ENCODE measurements around the gene CAMSAP2.
"Not testable (repeated sequence)": the region's sequence is repeated elsewhere in the genome, so short reads cannot be mapped to it uniquely, and the experiment has no call there.

CAMSAP2 gene

GRCh38 chr1:200738949-200739651 lies 407 bp downstream of the CAMSAP2 start:
- H3K27ac ChIP-seq (ENCODE audit: low read depth, low read length) = peak overlapping the region; percentile 91; the same call in 1 of the 2 replicates
- H3K9me3 ChIP-seq (ENCODE audit: control insufficient read depth, insufficient read depth, low read depth, low read length) = no peaks in the 10 kb centered on the region
- peak overlapping the region; percentile 77 for H3K4me3 ChIP-seq (ENCODE audit: low read depth, low read length)

GRCh38 chr1:200739702-200740570 lies 1.2 kb downstream of the CAMSAP2 start:
- H3K9ac ChIP-seq (ENCODE audit: low read length) = peak overlapping the region; percentile 81
- peak overlapping the region; percentile 1; the same call in 1 of the 2 replicates for H3K27ac ChIP-seq (ENCODE audit: low read depth, low read length)
- H3K4me1 ChIP-seq (ENCODE audit: control insufficient read depth, insufficient read depth, low read length) = peaks cover 17% of the 10 kb centered on the region
- H3K9me3 ChIP-seq (ENCODE audit: control insufficient read depth, insufficient read depth, low read depth, low read length) = no peaks in the 10 kb centered on the region
- H3K4me3 ChIP-seq (ENCODE audit: low read depth, low read length) = peak overlapping the region; percentile 77
- peaks cover 4% of the 10 kb centered on the region; the same call in 1 of the 2 replicates for H3K27me3 ChIP-seq (ENCODE audit: control insufficient read depth, insufficient read depth, low read length)
- H3K36me3 ChIP-seq (ENCODE audit: control insufficient read depth, insufficient read depth, low read length) = 0 out of 2 replicates have a peak, but pooled peaks cover 4% of the 10 kb centered on the region

More at GRCh38 chr1:200738949-200739651, 407 bp downstream of the CAMSAP2 start:
- Histone ChIP-seq H3K36me3 (ENCODE audit: control insufficient read depth, insufficient read depth, low read length) (0 out of 2 replicates have a peak, but pooled peaks cover 4% of the 10 kb centered on the region), H3K9ac (ENCODE audit: low read length) (peak overlapping the region; percentile 98), H3K4me1 (ENCODE audit: control insufficient read depth, insufficient read depth, low read length) (peaks cover 17% of the 10 kb centered on the region), H3K27me3 (ENCODE audit: control insufficient read depth, insufficient read depth, low read length) (peaks cover 4% of the 10 kb centered on the region; the same call in 1 of the 2 replicates)

GRCh38 chr1:200740571-200741208 lies 2.0 kb downstream of the CAMSAP2 start:
- no peak overlapping the region for H3K27ac ChIP-seq (ENCODE audit: low read depth, low read length)
- peaks cover 17% of the 10 kb centered on the region for H3K4me1 ChIP-seq (ENCODE audit: control insufficient read depth, insufficient read depth, low read length)
- H3K9me3 ChIP-seq (ENCODE audit: control insufficient read depth, insufficient read depth, low read depth, low read length) = no peaks in the 10 kb centered on the region
- peaks cover 4% of the 10 kb centered on the region; the same call in 1 of the 2 replicates for H3K27me3 ChIP-seq (ENCODE audit: control insufficient read depth, insufficient read depth, low read length)
- no peak overlapping the region for H3K9ac ChIP-seq (ENCODE audit: low read length)
- H3K4me3 ChIP-seq (ENCODE audit: low read depth, low read length) = peak overlapping the region; percentile 77
- H3K36me3 ChIP-seq (ENCODE audit: control insufficient read depth, insufficient read depth, low read length) = 0 out of 2 replicates have a peak, but pooled peaks cover 4% of the 10 kb centered on the region

GRCh38 chr1:200741551-200742207 lies 3.0 kb downstream of the CAMSAP2 start:
- H3K27me3 ChIP-seq (ENCODE audit: control insufficient read depth, insufficient read depth, low read length) = peaks cover 4% of the 10 kb centered on the region; the same call in 1 of the 2 replicates
- H3K9me3 ChIP-seq (ENCODE audit: control insufficient read depth, insufficient read depth, low read depth, low read length) = no peaks in the 10 kb centered on the region
- H3K4me1 ChIP-seq (ENCODE audit: control insufficient read depth, insufficient read depth, low read length) = peaks cover 17% of the 10 kb centered on the region
- peak overlapping the region; percentile 77 for H3K4me3 ChIP-seq (ENCODE audit: low read depth, low read length)
- H3K9ac ChIP-seq (ENCODE audit: low read length) = no peak overlapping the region
- H3K36me3 ChIP-seq (ENCODE audit: control insufficient read depth, insufficient read depth, low read length) = peaks cover 4% of the 10 kb centered on the region; the same call in 1 of the 2 replicates
- no peak overlapping the region for H3K27ac ChIP-seq (ENCODE audit: low read depth, low read length)

GRCh38 chr1:200744143-200744542 lies 5.5 kb downstream of the CAMSAP2 start:
- peaks cover 5% of the 10 kb centered on the region for H3K36me3 ChIP-seq (ENCODE audit: control insufficient read depth, insufficient read depth, low read length)
- no peak overlapping the region for H3K27ac ChIP-seq (ENCODE audit: low read depth, low read length)
- H3K4me3 ChIP-seq (ENCODE audit: low read depth, low read length) = no peak overlapping the region
- H3K27me3 ChIP-seq (ENCODE audit: control insufficient read depth, insufficient read depth, low read length) = no peaks in the 10 kb centered on the region
- H3K9me3 ChIP-seq (ENCODE audit: control insufficient read depth, insufficient read depth, low read depth, low read length) = no peaks in the 10 kb centered on the region
- H3K9ac ChIP-seq (ENCODE audit: low read length) = no peak overlapping the region
- peaks cover 12% of the 10 kb centered on the region for H3K4me1 ChIP-seq (ENCODE audit: control insufficient read depth, insufficient read depth, low read length)

GRCh38 chr1:200749090-200749489 lies 10.4 kb downstream of the CAMSAP2 start:
- H3K27ac ChIP-seq (ENCODE audit: low read depth, low read length) = no peak overlapping the region
- H3K9ac ChIP-seq (ENCODE audit: low read length) = no peak overlapping the region
- no peaks in the 10 kb centered on the region for H3K9me3 ChIP-seq (ENCODE audit: control insufficient read depth, insufficient read depth, low read depth, low read length)

GRCh38 chr1:200750749-200751148 lies 12.1 kb downstream of the CAMSAP2 start:
- not testable (repeated sequence) for H3K4me1 ChIP-seq (ENCODE audit: control insufficient read depth, insufficient read depth, low read length); H3K36me3 ChIP-seq (ENCODE audit: control insufficient read depth, insufficient read depth, low read length); H3K27ac ChIP-seq (ENCODE audit: low read depth, low read length); H3K9ac ChIP-seq (ENCODE audit: low read length); H3K4me3 ChIP-seq (ENCODE audit: low read depth, low read length); H3K9me3 ChIP-seq (ENCODE audit: control insufficient read depth, insufficient read depth, low read depth, low read length); H3K27me3 ChIP-seq (ENCODE audit: control insufficient read depth, insufficient read depth, low read length)

More at GRCh38 chr1:200749090-200749489, 10.4 kb downstream of the CAMSAP2 start:
- Histone ChIP-seq H3K4me3 (ENCODE audit: low read depth, low read length) (no peak overlapping the region), H3K27me3 (ENCODE audit: control insufficient read depth, insufficient read depth, low read length) (no peaks in the 10 kb centered on the region), H3K36me3 (ENCODE audit: control insufficient read depth, insufficient read depth, low read length) (peaks cover 7% of the 10 kb centered on the region), H3K4me1 (ENCODE audit: control insufficient read depth, insufficient read depth, low read length) (no peaks in the 10 kb centered on the region)

GRCh38 chr1:200751717-200752116 lies 13.0 kb downstream of the CAMSAP2 start:
- Histone ChIP-seq H3K36me3 (ENCODE audit: control insufficient read depth, insufficient read depth, low read length) (peaks cover 7% of the 10 kb centered on the region; the same call in 1 of the 2 replicates), H3K9ac (ENCODE audit: low read length) (no peak overlapping the region), H3K27me3 (ENCODE audit: control insufficient read depth, insufficient read depth, low read length) (no peaks in the 10 kb centered on the region), H3K9me3 (ENCODE audit: control insufficient read depth, insufficient read depth, low read depth, low read length) (no peaks in the 10 kb centered on the region), H3K4me3 (ENCODE audit: low read depth, low read length) (no peak overlapping the region), H3K4me1 (ENCODE audit: control insufficient read depth, insufficient read depth, low read length) (no peaks in the 10 kb centered on the region), H3K27ac (ENCODE audit: low read depth, low read length) (no peak overlapping the region)

GRCh38 chr1:200753650-200754198 lies 15.0 kb downstream of the CAMSAP2 start:
- Histone ChIP-seq H3K36me3 (ENCODE audit: control insufficient read depth, insufficient read depth, low read length) (peaks cover 7% of the 10 kb centered on the region; the same call in 1 of the 2 replicates), H3K9me3 (ENCODE audit: control insufficient read depth, insufficient read depth, low read depth, low read length) (no peaks in the 10 kb centered on the region), H3K27ac (ENCODE audit: low read depth, low read length) (no peak overlapping the region), H3K27me3 (ENCODE audit: control insufficient read depth, insufficient read depth, low read length) (no peaks in the 10 kb centered on the region), H3K9ac (ENCODE audit: low read length) (no peak overlapping the region), H3K4me3 (ENCODE audit: low read depth, low read length) (no peak overlapping the region), H3K4me1 (ENCODE audit: control insufficient read depth, insufficient read depth, low read length) (no peaks in the 10 kb centered on the region)

- H3K27me3 ChIP-seq (ENCODE audit: control insufficient read depth, insufficient read depth, low read length) = no peaks in the 10 kb centered on the region
- H3K36me3 ChIP-seq (ENCODE audit: control insufficient read depth, insufficient read depth, low read length) = 0 out of 2 replicates have a peak, but pooled peaks cover 4% of the 10 kb centered on the region
- H3K4me1 ChIP-seq (ENCODE audit: control insufficient read depth, insufficient read depth, low read length) = peaks cover 6% of the 10 kb centered on the region; the same call in 1 of the 2 replicates
- no peak overlapping the region for H3K4me3 ChIP-seq (ENCODE audit: low read depth, low read length)
- no peak overlapping the region for H3K9ac ChIP-seq (ENCODE audit: low read length)
- H3K9me3 ChIP-seq (ENCODE audit: control insufficient read depth, insufficient read depth, low read depth, low read length) = no peaks in the 10 kb centered on the region
- H3K27ac ChIP-seq (ENCODE audit: low read depth, low read length) = no peak overlapping the region
These were observed 16.8 kb downstream of the CAMSAP2 start for GRCh38 chr1:200755456-200755855.
